ENCODE measurements around the gene DOCK1.

DOCK1 gene

GRCh38 chr10:126927799-126928198, 22.6 kb downstream of the DOCK1 start:
- Histone ChIP-seq H2AFZ (ENCODE audit: low read length) (no peak overlapping the region), H3K4me2 (ENCODE audit: low read depth, low read length, poor library complexity, severe bottlenecking) (no peak overlapping the region), H3K9ac (ENCODE audit: low read depth, low read length, poor library complexity, severe bottlenecking) (no peak overlapping the region), H3K4me3 (ENCODE audit: low read length, poor library complexity, severe bottlenecking) (no peak overlapping the region), H3K27me3 (ENCODE audit: insufficient read depth, low read length, poor library complexity, severe bottlenecking) (no peaks in the 10 kb centered on the region), H4K20me1 (ENCODE audit: insufficient read depth, low read length, poor library complexity, severe bottlenecking) (no peaks in the 10 kb centered on the region), H3K4me1 (ENCODE audit: insufficient read depth, low read length, poor library complexity, severe bottlenecking) (no peaks in the 10 kb centered on the region), H3K9me3 (ENCODE audit: insufficient read depth, low read depth, low read length) (peaks cover 5% of the 10 kb centered on the region; the same call in 1 of the 2 replicates), H3K9me2 (replicated peaks; ENCODE audit: low read depth, low read length) (no peaks in the 10 kb centered on the region), H3K79me2 (ENCODE audit: insufficient read depth, low read length) (no peaks in the 10 kb centered on the region), H3F3A (ENCODE audit: low read depth) (no peaks in the 10 kb centered on the region), H3K36me3 (ENCODE audit: insufficient read depth, low read length) (no peaks in the 10 kb centered on the region)
- TF ChIP-seq, protein P1, sequence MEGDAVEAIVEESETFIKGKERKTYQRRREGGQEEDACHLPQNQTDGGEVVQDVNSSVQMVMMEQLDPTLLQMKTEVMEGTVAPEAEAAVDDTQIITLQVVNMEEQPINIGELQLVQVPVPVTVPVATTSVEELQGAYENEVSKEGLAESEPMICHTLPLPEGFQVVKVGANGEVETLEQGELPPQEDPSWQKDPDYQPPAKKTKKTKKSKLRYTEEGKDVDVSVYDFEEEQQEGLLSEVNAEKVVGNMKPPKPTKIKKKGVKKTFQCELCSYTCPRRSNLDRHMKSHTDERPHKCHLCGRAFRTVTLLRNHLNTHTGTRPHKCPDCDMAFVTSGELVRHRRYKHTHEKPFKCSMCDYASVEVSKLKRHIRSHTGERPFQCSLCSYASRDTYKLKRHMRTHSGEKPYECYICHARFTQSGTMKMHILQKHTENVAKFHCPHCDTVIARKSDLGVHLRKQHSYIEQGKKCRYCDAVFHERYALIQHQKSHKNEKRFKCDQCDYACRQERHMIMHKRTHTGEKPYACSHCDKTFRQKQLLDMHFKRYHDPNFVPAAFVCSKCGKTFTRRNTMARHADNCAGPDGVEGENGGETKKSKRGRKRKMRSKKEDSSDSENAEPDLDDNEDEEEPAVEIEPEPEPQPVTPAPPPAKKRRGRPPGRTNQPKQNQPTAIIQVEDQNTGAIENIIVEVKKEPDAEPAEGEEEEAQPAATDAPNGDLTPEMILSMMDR (conservative IDR thresholded peaks at IDR 0.05; ENCODE audit: low read length) = no peak
- TF ChIP-seq EZH2phosphoT487 (IDR thresholded peaks at IDR 0.05; ENCODE audit: borderline replicate concordance) = no peak

GRCh38 chr10:126928274-126928673, 23.0 kb downstream of the DOCK1 start:
- Histone ChIP-seq H3K27me3 (ENCODE audit: insufficient read depth, low read length, poor library complexity, severe bottlenecking) (no peaks in the 10 kb centered on the region), H3K79me2 (ENCODE audit: insufficient read depth, low read length) (no peaks in the 10 kb centered on the region), H4K20me1 (ENCODE audit: insufficient read depth, low read length, poor library complexity, severe bottlenecking) (no peaks in the 10 kb centered on the region), H3K4me2 (ENCODE audit: low read depth, low read length, poor library complexity, severe bottlenecking) (no peak overlapping the region), H3K9me3 (ENCODE audit: insufficient read depth, low read depth, low read length) (peaks cover 5% of the 10 kb centered on the region; the same call in 1 of the 2 replicates), H3K36me3 (ENCODE audit: insufficient read depth, low read length) (no peaks in the 10 kb centered on the region), H3K9ac (ENCODE audit: low read depth, low read length, poor library complexity, severe bottlenecking) (no peak overlapping the region), H2AFZ (ENCODE audit: low read length) (no peak overlapping the region), H3K9me2 (replicated peaks; ENCODE audit: low read depth, low read length) (no peaks in the 10 kb centered on the region), H3K4me3 (ENCODE audit: low read length, poor library complexity, severe bottlenecking) (no peak overlapping the region), H3F3A (ENCODE audit: low read depth) (no peaks in the 10 kb centered on the region), H3K4me1 (ENCODE audit: insufficient read depth, low read length, poor library complexity, severe bottlenecking) (no peaks in the 10 kb centered on the region)
- no peak for TF ChIP-seq EZH2phosphoT487 (IDR thresholded peaks at IDR 0.05; ENCODE audit: borderline replicate concordance)
- TF ChIP-seq, protein P1 (conservative IDR thresholded peaks at IDR 0.05; ENCODE audit: low read length) = no peak

DNA sequence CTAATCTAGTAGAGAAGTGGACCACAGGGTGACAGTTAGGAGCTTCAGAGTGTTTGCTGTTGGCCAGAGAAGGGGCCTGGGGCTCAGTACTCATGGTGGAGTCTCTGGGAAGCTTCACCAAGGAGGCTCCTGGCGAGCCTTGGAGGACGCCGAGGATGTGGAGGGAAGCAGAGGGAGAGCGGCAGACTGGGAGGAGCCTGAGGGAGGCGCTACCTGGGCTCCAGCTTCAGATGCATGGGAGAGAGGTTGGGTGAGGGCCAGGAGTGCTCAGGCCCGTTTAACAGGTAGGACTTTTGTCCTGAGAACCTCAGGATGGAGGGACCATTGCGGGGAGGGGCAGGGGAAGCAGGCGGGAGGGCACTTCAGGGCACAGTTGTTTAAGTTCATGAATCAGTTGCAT, 24.2 kb downstream of the DOCK1 start:
- peaks cover 5% of the 10 kb centered on the region; the same call in 1 of the 2 replicates for H3K9me3 ChIP-seq (ENCODE audit: insufficient read depth, low read depth, low read length)
- no peaks in the 10 kb centered on the region for H3K9me2 ChIP-seq (replicated peaks; ENCODE audit: low read depth, low read length)
- no peak overlapping the region for H3K4me3 ChIP-seq (ENCODE audit: low read length, poor library complexity, severe bottlenecking)
- TF ChIP-seq, protein P1 (conservative IDR thresholded peaks at IDR 0.05; ENCODE audit: low read length) = no peak
- TF ChIP-seq EZH2phosphoT487 (IDR thresholded peaks at IDR 0.05; ENCODE audit: borderline replicate concordance) = no peak
- no peaks in the 10 kb centered on the region for H3F3A ChIP-seq (ENCODE audit: low read depth)
- H3K27me3 ChIP-seq (ENCODE audit: insufficient read depth, low read length, poor library complexity, severe bottlenecking) = no peaks in the 10 kb centered on the region
- no peak overlapping the region for H2AFZ ChIP-seq (ENCODE audit: low read length)
- no peak overlapping the region for H3K9ac ChIP-seq (ENCODE audit: low read depth, low read length, poor library complexity, severe bottlenecking)
- H3K79me2 ChIP-seq (ENCODE audit: insufficient read depth, low read length) = no peaks in the 10 kb centered on the region
- no peaks in the 10 kb centered on the region for H3K4me1 ChIP-seq (ENCODE audit: insufficient read depth, low read length, poor library complexity, severe bottlenecking)
- H4K20me1 ChIP-seq (ENCODE audit: insufficient read depth, low read length, poor library complexity, severe bottlenecking) = no peaks in the 10 kb centered on the region
- no peak overlapping the region for H3K4me2 ChIP-seq (ENCODE audit: low read depth, low read length, poor library complexity, severe bottlenecking)
- H3K36me3 ChIP-seq (ENCODE audit: insufficient read depth, low read length) = no peaks in the 10 kb centered on the region
